ENCODE data around the gene DMD. TPM values are rescaled to one million over a fixed set of nuclear protein-coding genes. Genes with fewer than 3 reads are reported as not detected.

DMD gene
- polyA plus RNA-seq, 3 donors: 0.23 TPM; not detected in 2

DNA sequence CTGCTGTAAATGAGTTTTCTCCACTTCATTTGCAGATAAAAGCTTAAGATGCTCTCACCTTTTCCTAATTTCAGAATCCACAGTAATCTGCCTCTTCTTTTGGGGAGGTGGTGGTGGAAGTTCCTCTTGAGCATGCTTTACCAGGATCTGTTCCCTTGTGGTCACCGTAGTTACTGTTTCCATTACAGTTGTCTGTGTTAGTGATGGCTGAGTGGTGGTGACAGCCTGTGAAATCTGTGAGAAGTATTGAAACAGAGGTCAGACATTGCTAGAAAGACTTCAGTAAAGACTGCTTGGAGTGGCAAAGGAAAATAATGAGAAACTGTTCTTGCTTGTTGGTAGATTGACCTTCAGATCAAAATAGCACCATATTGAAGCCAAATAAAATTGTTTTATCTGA is 666.2 kb downstream of the DMD start:
- Histone ChIP-seq H3K4me1 (ENCODE audit: control insufficient read depth in 1 of 2, insufficient read depth in 2 of 2, low read length in 2 of 2) (no peaks in the 10 kb centered on the region), H2AFZ (ENCODE audit: insufficient read depth, low read depth, low read length, poor library complexity, severe bottlenecking) (no peak overlapping the region), H3K27me3 (ENCODE audit: control insufficient read depth in 2 of 2, insufficient read depth in 2 of 2, low read length in 2 of 2) (no peaks in the 10 kb centered on the region), H3K9ac (ENCODE audit: insufficient read depth, low read length, poor library complexity, severe bottlenecking) (no peak overlapping the region), H3K9me3 (replicated peaks in 1 of 2; ENCODE audit: control insufficient read depth in 1 of 2, insufficient read depth in 1 of 2, low read length in 2 of 2) (no peaks in the 10 kb centered on the region), H3K4me2 (replicated peaks; ENCODE audit: extremely low read depth, low read length, poor library complexity, severe bottlenecking) (no peak overlapping the region), H3K4me3 (replicated peaks in 1 of 3; ENCODE audit: low read depth in 2 of 3, low read length in 3 of 3) (no peak overlapping the region), H3K27ac (ENCODE audit: low read depth in 1 of 2, low read length in 2 of 2) (no peak overlapping the region), H3K36me3 (replicated peaks in 1 of 2; ENCODE audit: control insufficient read depth in 1 of 2, insufficient read depth in 2 of 2, low read length in 2 of 2) (no peaks in the 10 kb centered on the region), H4K20me1 (ENCODE audit: insufficient read depth, low read length) (no peaks in the 10 kb centered on the region), H3K79me2 (ENCODE audit: insufficient read depth, low read length) (no peaks in the 10 kb centered on the region)
- WGBS (ENCODE audit: insufficient coverage): no CpG with 5 or more reads among the region's 1 CpG
- Mint-ChIP-seq H3K36me3 (no peaks in the 10 kb centered on the region), H3K4me3 (no peak overlapping the region), H3K4me1 (no peaks in the 10 kb centered on the region), H3K27ac (no peak overlapping the region), H3K27me3 (ENCODE audit: low read depth in 3 of 3) (no peaks in the 10 kb centered on the region), H3K9me3 (no peaks in the 10 kb centered on the region)
- TF ChIP-seq, protein P1, sequence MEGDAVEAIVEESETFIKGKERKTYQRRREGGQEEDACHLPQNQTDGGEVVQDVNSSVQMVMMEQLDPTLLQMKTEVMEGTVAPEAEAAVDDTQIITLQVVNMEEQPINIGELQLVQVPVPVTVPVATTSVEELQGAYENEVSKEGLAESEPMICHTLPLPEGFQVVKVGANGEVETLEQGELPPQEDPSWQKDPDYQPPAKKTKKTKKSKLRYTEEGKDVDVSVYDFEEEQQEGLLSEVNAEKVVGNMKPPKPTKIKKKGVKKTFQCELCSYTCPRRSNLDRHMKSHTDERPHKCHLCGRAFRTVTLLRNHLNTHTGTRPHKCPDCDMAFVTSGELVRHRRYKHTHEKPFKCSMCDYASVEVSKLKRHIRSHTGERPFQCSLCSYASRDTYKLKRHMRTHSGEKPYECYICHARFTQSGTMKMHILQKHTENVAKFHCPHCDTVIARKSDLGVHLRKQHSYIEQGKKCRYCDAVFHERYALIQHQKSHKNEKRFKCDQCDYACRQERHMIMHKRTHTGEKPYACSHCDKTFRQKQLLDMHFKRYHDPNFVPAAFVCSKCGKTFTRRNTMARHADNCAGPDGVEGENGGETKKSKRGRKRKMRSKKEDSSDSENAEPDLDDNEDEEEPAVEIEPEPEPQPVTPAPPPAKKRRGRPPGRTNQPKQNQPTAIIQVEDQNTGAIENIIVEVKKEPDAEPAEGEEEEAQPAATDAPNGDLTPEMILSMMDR (IDR thresholded peaks at IDR 0.05): no peak
- intact Hi-C loops (cut with micrococcal nuclease): no loop called here
- DNase-seq: no peak

DNA sequence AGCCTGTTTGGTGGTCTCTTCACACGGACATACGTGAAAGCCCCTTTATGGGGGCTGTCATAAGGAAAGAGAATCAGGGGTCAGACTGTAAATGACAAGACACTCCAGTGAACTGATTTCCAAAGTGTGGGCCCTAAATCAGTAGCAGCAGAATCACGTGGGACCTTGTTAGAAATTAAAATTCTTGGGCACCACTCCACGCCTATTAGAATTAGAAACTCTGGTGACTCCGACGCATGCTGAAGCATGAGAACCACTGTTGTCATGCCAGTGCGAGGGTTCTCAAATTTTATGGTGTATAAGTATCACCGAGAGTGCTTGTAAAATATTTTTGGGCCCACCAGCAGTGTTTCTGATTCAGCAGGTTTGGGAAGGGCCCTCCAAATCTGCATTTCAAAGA is 672.8 kb downstream of the DMD start:
- Histone ChIP-seq H3K9me3 (replicated peaks in 1 of 2; ENCODE audit: control insufficient read depth in 1 of 2, insufficient read depth in 1 of 2, low read length in 2 of 2) (no peaks in the 10 kb centered on the region), H3K9ac (ENCODE audit: insufficient read depth, low read length, poor library complexity, severe bottlenecking) (no peak overlapping the region), H3K27me3 (ENCODE audit: control insufficient read depth in 2 of 2, insufficient read depth in 2 of 2, low read length in 2 of 2) (no peaks in the 10 kb centered on the region), H3K4me2 (replicated peaks; ENCODE audit: extremely low read depth, low read length, poor library complexity, severe bottlenecking) (no peak overlapping the region), H3K4me1 (ENCODE audit: control insufficient read depth in 1 of 2, insufficient read depth in 2 of 2, low read length in 2 of 2) (no peaks in the 10 kb centered on the region), H2AFZ (ENCODE audit: insufficient read depth, low read depth, low read length, poor library complexity, severe bottlenecking) (no peak overlapping the region), H3K27ac (ENCODE audit: low read depth in 1 of 2, low read length in 2 of 2) (no peak overlapping the region), H3K36me3 (replicated peaks in 1 of 2; ENCODE audit: control insufficient read depth in 1 of 2, insufficient read depth in 2 of 2, low read length in 2 of 2) (no peaks in the 10 kb centered on the region), H4K20me1 (ENCODE audit: insufficient read depth, low read length) (no peaks in the 10 kb centered on the region), H3K4me3 (replicated peaks in 1 of 3; ENCODE audit: low read depth in 2 of 3, low read length in 3 of 3) (no peak overlapping the region), H3K79me2 (ENCODE audit: insufficient read depth, low read length) (no peaks in the 10 kb centered on the region)
- no peak for DNase-seq
- no peaks in the 10 kb centered on the region for H3K36me3 Mint-ChIP-seq
- TF ChIP-seq, protein P1 (IDR thresholded peaks at IDR 0.05): no peak
- peaks cover 0 to 6% (median 0%) of the 10 kb centered on the region in 3 donors for H3K27me3 Mint-ChIP-seq (ENCODE audit: low read depth in 3 of 3)
- no peaks in the 10 kb centered on the region for H3K9me3 Mint-ChIP-seq
- no peak overlapping the region for H3K4me3 Mint-ChIP-seq
- no peaks in the 10 kb centered on the region for H3K4me1 Mint-ChIP-seq
- intact Hi-C loops (cut with micrococcal nuclease): no loop called here
- WGBS (ENCODE audit: insufficient coverage): 93% methylated on average over 3 of the region's 8 CpGs
- no peak overlapping the region for H3K27ac Mint-ChIP-seq

Measured in CD14-positive monocyte (primary cell).